Epithelial cell of proximal tubule (primary cell): ENCODE results near the gene AMIGO2. TPM values are rescaled to one million over a fixed set of nuclear protein-coding genes. Genes with fewer than 3 reads are reported as not detected.
A peak's percentile ranks its signal among the peaks of the same experiment; 100 is the strongest.

Experiments
- DNase-seq: peaks from one replicate; pipeline ENCODE4 v3.0.0-alpha.2; 2011; ENCODE audit warnings: low read depth
- H3K4me3 ChIP-seq: 2 replicates; pipeline ENCODE4 v1.5.1; 2011; ENCODE audit warnings: low read depth, mild to moderate bottlenecking, low read length
- total RNA-seq: library from RNA; depleted of rRNA; stranded (reverse); fragments of >200 nt; gene quantifications from 2 replicates; pipeline ENCODE4 v1.2.3, GENCODE V29; 2015
- TF ChIP-seq, protein P1 (sequence below): conservative IDR thresholded peaks from 2 replicates; pipeline ENCODE4 v1.5.1; 2012; ENCODE audit warnings: low read depth, mild to moderate bottlenecking, low read length

Gene AMIGO2
- total RNA-seq, 1 donor from 2014 or later = 93.3 TPM

DNA sequence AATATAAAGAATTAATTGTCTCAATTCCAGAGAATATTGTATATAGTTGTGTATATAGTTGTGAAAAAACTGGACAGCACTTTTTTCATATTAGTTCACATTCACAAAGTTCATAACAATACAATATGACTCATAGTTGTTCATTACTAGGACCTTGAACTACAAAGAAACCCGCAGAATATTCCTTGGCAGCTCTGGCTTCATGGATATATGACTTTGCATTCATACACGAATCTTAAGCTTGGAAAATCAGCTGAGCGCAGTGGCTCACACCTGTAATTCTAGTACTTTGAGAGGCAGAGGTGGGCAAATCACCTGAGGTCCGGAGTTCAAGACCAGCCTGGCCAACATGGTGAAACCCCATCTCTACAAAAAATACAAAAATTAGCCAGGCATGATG, 38.4 kb downstream of the AMIGO2 start:
- no peak overlapping the region for H3K4me3 ChIP-seq
- TF ChIP-seq, protein P1, sequence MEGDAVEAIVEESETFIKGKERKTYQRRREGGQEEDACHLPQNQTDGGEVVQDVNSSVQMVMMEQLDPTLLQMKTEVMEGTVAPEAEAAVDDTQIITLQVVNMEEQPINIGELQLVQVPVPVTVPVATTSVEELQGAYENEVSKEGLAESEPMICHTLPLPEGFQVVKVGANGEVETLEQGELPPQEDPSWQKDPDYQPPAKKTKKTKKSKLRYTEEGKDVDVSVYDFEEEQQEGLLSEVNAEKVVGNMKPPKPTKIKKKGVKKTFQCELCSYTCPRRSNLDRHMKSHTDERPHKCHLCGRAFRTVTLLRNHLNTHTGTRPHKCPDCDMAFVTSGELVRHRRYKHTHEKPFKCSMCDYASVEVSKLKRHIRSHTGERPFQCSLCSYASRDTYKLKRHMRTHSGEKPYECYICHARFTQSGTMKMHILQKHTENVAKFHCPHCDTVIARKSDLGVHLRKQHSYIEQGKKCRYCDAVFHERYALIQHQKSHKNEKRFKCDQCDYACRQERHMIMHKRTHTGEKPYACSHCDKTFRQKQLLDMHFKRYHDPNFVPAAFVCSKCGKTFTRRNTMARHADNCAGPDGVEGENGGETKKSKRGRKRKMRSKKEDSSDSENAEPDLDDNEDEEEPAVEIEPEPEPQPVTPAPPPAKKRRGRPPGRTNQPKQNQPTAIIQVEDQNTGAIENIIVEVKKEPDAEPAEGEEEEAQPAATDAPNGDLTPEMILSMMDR = no peak
- DNase-seq = no peak

DNA sequence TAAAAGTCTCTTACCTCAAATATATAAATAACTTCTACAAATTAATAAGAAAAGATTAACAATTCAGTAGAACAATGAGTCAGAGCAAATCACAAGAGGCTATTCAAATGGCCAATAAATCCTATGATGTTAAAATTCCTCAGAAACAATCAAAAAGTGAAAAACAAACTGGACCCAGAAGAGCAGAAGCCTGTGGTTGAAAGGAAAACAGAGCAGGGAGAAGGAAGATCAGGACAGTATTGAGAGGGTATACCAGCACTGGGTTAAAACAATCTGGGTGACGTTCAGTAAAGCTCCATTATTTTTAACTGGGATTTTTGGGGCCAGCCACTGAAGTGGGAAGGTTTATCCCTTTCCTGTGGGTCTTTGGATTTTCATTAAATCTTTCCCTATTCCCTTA, 40.0 kb downstream of the AMIGO2 start:
- TF ChIP-seq, protein P1 = no peak
- no peak for DNase-seq
- H3K4me3 ChIP-seq = no peak overlapping the region

DNA sequence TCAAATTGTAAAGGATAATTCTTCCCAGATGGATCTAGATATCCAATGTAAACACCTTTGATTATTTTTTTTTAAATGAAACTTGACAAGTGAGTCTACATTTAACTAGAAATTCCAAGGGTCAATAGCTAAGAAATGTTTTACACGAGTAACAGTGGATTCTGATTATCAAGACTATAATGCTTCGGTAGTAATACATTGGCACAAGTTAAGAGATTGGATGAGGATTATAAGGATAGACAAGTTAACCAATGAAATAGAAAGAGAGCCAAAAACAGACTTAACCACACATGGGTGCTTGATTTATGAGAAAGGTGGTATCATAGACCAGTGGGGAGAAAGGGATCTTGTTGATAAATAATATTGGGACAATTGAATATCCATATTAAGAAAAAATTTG, 40.7 kb downstream of the AMIGO2 start:
- no peak for DNase-seq
- H3K4me3 ChIP-seq = peak overlapping the region; percentile 33
- TF ChIP-seq, protein P1 = no peak

DNA sequence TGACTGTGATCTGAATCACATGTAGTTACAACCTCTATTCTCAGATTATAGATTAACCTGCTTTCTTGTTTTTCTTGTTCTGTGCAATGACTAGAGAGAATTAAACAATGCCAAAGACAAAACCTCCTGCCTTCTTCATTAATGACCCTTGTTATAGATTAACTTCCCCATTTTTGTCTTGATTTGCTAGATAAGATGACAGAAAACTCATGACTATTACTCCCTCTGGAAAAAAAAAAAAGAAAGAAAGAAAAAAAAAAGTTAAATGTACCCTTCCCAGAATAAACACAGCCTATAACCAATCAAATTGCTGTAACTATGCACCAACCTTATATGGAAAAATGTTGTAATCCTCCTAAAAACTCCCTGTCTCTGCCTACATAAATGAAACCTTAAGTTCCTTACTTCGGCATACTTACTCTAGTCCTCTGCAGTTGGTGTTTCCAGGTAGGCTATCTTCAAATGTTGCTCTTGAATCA, 41.5 kb downstream of the AMIGO2 start:
- DNase-seq = peak; percentile 99
- TF ChIP-seq, protein P1 = no peak
- H3K4me3 ChIP-seq = peak overlapping the region; percentile 33

DNA sequence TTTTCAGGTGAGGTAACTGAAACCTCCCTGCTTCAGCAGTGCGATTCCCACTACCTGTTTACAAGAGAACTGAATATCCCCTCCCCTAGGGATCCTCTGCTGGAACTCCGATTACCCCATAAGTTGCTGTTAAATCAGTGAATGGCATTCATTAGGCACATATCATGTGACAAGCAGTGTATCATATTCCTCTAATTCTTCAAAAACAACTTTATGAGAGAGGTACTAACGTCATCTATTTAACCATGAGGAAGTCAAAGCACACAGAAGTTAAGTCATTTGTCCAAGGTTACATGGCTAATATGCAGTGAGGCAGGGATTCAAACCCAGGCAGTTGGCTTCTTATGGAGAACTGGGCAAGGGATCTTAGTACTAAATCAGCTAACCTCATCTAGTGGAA, 44.3 kb downstream of the AMIGO2 start:
- TF ChIP-seq, protein P1 = no peak
- DNase-seq = no peak
- no peak overlapping the region for H3K4me3 ChIP-seq

DNA sequence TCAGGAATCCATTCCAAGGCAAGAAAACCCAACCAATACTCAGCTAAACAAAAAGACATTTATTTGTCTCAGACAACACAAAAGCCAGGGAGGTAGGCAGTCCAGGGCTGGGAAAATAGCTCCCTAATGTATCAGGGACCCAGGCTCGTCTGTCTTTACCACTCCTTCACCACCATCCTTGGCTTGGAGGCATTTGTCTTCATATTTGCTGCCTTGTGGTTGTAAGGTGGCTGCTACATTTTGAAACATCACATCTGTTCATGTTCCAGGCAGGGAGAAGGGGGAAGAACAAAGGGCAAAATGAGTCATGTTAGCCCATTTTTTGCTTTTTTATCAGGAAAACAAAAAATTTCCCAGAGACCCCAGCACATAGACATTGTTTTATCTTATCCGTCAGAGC, 45.1 kb downstream of the AMIGO2 start:
- no peak for DNase-seq
- TF ChIP-seq, protein P1 = no peak
- H3K4me3 ChIP-seq = no peak overlapping the region

DNA sequence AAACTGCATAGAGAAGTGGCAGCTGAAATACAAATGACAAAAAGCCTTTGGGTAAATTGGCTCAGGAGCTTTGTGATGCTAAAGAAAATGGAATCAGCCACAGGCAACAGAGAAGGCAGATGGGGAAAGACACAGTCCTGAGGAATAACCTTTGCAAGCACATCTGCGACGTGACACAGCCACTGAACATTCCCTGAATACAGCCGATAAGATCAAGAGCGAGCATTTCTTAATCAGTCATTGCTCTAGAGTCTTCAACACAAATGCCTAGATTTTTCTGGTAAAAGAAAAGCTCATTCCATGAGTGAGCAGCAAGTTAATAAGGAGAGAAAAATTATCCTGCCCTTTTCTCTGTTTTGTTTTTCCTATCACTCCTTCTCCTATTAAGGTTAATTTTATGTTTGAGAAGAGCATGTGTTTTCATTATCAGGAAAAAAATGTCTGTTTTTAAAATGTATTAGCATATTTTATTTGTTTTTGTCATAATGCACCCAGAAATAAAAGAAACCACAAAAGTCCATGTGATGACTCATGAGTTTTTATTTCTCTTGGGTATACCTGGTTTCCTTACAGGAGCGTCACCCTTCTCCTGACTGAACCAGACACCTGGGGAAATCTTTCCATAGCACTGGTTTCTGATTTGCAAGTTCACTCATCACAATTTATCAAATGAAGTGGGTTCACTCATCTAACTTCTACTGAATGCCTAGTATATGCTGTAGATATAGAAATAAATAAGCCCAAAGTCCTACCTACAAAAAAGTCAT, 45.8 kb downstream of the AMIGO2 start:
- no peak overlapping the region for H3K4me3 ChIP-seq
- TF ChIP-seq, protein P1 = no peak
- no peak for DNase-seq
